ENCODE results near the gene UGT1A4.

UGT1A4 gene

DNA sequence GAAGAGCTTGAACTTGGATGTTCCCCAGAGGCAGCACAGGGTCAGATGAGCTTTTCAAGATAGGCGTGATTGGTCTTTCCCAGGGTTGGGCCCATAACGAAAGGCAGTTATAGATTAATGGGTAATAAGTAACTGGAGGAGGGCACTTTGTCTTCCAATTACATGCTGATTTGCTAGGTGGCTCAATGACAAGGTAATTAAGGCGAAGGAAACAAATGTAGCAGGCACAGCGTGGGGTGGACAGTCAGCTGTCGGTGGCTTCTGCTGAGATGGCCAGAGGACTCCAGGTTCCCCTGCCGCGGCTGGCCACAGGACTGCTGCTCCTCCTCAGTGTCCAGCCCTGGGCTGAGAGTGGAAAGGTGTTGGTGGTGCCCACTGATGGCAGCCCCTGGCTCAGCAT lies at the start of gene UGT1A4:
TSS of gene UGT1A4 (plus strand) at position 185 of the 400 bp plus-strand sequence. CDS start at position 270, 85 bp downstream.
- no peak for DNase-seq (ENCODE audit: low spot score)

DNA sequence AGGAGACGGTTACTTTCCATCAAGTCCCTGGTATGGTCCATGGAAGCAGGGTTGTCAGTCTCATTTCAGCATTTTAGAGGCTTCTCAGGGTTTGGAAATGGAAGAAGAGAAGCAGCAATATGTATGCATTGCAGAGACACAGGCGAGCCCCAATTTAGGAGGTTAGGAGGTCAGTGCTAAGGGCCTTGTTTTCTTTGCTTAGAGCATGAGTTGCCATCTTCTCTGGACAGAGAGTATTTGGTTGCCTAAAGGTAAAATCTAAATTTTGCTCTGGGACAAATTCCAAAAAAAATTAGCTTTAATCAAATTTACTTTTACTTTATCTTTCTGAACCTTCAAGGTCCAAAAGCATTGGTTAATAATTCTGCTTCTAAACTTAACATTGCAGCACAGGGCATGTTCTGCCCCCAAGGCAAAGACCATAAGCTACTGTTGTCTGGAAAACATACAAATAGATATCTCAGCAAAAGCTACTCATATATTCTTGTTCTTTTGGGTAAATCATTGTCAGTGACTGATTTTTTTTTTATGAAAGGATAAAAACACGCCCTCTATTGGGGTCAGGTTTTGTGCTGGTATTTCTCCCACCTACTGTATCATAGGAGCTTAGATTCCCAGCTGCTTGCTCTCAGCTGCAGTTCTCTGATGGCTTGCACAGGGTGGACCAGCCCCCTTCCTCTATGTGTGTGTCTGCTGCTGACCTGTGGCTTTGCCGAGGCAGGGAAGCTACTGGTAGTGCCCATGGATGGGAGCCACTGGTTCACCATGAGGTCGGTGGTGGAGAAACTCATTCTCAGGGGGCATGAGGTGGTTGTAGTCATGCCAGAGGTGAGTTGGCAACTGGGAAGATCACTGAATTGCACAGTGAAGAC lies 47.0 kb upstream of the UGT1A4 start, which contains the start of gene UGT1A9:
TSS of gene UGT1A9 (plus strand) at position 609 of the 872 bp plus-strand sequence. CDS start at position 646, 37 bp downstream.
- DNase-seq (ENCODE audit: low spot score): no peak

DNA sequence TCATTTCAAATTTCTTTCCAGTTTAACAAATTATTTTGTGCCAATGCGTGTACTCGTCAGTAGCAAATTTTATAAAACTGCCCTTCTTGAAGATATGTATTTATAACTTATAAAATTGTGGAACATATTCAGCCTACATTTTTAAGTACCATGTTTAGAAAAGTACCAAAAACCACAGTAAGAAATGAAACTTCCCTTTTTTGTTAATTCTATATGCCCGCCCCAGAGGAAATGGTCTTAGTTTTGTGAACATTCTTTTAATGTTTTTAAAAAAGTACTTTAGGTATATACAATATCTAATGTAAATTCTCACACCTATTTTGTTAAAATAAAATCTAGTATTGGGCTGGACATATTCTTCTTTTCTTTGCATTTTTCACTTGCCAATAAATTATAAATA lies 45.6 kb upstream of the UGT1A4 start:
- DNase-seq (ENCODE audit: low spot score): no peak

DNA sequence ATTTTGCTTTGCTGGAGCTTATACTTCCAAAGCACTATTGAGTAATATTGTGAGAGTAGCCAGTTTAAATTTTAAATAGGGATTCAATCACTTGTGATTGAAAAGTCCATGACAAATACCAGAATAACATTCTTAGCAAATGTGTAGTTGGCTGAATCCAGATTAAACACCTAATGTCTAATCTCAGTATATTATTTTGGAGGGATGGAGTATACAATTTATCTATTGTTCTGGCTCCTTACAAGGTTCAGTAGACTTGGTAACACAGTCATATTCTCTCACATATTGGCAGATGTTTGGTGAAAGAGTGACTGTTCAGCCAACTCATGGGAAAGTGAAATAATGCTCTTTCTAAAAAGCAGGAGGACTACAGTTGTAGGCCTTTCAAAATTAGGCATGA lies 44.6 kb upstream of the UGT1A4 start:
- no peak for DNase-seq (ENCODE audit: low spot score)

GRCh38 chr2:233674314-233674713 lies 44.2 kb upstream of the UGT1A4 start:
- DNase-seq (ENCODE audit: low spot score): no peak

- DNase-seq (ENCODE audit: low spot score): no peak
Observed at GRCh38 chr2:233674995-233675394, 43.5 kb upstream of the UGT1A4 start.

DNA sequence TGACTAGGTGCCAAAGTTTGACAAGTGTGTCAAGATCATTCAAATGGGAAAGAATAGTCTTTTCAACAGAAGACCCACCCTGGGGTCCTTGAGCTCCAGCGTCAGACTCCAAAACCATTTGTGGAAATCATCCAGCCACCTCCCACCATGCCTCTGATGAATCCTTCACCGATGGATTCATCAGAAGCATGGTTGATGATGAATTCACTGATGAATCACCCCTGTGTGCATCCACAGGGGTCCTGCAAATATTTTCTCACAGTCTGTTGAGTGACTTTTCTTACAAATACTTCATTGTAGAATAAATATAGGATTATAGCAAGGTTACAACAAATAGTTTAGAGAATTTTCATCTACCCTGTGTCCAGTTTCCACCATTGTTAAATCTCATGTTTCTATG lies 42.5 kb upstream of the UGT1A4 start:
- no peak for DNase-seq (ENCODE audit: low spot score)

GRCh38 chr2:233679196-233679595 lies 39.3 kb upstream of the UGT1A4 start:
- no peak for DNase-seq (ENCODE audit: low spot score)

DNA sequence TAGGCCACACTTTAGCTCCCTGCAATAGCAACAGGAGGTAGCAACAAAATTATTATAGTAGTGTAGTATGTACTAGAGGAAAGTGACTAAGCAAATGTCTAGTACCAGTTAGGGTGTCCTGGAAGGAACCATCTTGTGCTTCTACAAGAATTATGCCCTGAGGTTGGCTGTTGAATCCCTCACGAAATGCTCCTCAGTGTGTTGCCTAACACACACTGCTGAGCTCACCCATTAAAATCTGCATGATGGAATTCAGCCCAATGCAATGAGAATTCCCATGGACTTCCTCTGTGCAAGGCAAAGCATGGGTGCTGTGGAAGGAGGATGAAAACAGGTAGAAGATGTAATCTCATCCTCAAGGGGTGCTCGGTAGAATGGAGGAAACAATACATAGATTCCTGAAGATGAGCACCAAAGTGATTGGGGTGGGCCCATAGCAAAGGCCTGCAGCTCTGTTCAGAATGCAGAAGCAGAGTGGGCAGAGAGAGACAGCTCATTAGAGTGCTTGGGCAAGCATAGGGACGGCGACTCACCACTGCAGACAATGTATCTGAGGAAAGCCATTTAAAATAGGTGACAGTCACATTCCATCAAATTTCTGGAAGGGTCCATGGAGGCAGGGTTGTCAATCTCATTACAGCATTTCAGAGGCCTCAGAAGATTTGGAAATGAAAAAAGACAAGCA lies 38.0 kb upstream of the UGT1A4 start:
- DNase-seq (ENCODE audit: low spot score): no peak

- no peak for DNase-seq (ENCODE audit: low spot score)
Observed at GRCh38 chr2:233681521-233682099, 36.9 kb upstream of the UGT1A4 start, which contains the start of gene UGT1A7. Gene UGT1A7 (plus strand): TSS chr2:233681901. CDS start chr2:233681938, 37 bp downstream.

GRCh38 chr2:233684640-233685039 lies 33.9 kb upstream of the UGT1A4 start:
- DNase-seq (ENCODE audit: low spot score): no peak

GRCh38 chr2:233686928-233687327 lies 31.6 kb upstream of the UGT1A4 start:
- DNase-seq (ENCODE audit: low spot score): no peak

DNA sequence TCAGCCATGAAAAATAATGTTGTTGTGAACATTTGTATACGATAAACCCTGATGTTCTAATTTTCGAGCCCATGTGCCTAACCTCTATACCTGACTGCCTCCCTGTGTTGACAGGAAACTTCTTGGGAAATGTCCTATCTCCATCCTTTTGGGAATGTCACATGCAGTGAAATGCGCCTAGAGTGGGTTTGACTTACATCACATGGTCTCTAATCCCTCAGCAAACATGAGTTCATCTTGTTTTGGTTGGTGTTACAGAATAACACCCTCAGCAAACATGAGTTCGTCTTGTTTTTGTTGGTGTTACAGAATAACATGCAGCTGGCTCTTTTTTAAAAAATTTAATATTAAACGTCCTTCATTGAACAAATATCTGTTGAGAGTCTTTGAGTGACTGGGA lies 30.2 kb upstream of the UGT1A4 start:
- no peak for DNase-seq (ENCODE audit: low spot score)

DNA sequence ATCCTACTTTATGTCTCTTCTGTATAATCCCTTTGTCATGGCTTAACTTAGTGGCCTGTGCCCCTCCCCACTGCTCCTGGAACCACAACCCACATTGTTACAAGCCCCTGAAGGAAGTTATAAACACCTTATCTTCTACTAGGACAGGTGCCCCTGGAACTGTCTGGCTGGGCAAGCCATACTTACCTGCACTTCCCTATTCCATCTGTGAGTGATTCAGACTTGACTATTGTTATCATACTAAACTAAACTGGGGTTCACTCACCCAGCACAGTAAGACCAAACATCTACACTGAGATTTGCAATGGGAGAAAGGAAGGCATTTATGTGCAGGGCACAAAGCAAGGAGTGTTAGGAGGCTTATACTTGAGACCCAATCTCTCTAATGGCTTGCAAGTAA lies 29.5 kb upstream of the UGT1A4 start:
- DNase-seq (ENCODE audit: low spot score): no peak

DNA sequence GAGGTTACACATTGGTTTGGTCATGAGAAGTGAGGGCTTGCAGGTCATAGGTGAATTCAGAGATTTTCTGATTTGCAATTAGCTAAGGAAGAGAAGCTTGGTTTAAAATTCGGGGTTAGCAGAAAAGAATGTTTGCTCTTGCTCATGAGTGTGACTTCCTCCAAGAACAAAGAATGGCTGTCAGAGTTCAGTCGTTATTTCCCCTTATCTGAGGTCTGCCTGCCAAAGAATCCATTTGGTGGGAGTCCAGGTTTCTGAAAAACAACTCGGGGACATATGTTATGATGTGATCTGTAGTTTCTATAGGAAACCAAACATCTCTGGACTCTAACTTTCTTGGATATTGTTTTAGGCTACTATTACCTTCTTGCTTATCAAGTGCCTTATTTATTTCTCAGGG lies 29.0 kb upstream of the UGT1A4 start:
- no peak for DNase-seq (ENCODE audit: low spot score)

- no peak for DNase-seq (ENCODE audit: low spot score)
Observed at GRCh38 chr2:233690444-233690843, 28.1 kb upstream of the UGT1A4 start.

DNA sequence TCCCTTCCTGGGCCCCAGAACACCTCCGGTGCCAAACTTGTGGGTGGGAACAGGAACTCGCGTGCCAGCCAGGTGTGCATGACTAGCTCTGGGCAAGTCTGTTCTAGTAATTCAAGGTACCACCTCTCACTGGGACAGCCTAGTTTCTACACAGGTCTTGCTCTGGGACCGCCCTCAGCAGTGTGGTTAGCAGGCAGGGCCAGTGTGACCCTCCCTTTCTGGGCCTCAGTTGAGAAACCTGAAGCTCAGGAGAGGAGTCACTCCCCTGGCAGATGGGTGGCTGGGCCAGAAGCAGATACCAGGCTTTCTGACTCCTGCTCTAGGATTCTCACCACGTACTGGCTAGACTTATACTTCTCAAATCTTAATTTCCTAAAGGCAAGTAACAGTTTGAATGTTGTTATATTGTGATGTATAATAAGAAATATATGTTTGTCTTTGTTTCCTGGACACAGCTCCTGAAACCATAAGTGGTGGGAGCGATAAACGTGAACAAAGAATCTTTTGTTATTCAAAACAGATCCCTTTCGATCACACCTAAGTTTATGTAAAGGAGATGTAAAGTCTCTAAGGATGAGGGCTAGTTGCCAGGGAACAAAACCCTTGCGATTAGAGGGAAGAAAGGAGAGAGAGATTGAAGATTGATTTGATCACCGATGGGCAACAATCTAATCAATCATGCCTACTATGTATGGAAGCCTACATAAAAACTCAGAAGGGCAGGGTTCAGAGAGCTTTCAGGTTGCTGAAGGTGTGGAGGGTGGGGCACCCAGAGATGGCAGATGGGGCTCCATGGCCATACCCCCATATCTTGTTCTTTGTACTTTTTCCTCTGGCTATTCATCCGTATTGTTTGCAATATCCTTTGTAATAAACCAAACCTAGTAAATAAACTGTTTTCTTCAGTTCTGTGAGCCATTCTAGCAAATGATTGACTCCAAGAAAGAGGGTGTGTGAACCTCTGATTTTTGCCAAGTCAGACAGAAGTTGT lies 26.8 kb upstream of the UGT1A4 start:
- no peak for DNase-seq (ENCODE audit: low spot score)

DNA sequence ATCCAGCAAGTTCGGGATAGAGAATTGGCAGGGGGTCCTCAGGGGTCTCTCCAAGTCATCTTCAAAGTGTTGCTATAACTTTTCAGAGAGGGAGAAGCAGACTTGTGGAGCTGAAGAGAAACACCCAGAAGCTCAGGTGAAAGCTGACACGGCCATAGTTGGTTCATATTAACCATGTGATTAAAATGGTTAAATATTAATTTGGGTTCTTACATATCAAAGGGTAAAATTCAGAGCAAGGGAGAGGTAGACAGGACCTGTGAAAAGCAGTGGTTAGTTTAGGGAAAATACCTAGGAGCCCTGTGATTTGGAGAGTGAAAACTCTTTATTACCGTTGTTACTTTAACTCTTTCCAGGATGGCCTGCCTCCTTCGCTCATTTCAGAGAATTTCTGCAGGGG lies 25.9 kb upstream of the UGT1A4 start, which contains the start of gene UGT1A6:
TSS of gene UGT1A6 (plus strand) at position 243 of the 400 bp plus-strand sequence. CDS start at position 358, 115 bp downstream.
- no peak for DNase-seq (ENCODE audit: low spot score)

DNA sequence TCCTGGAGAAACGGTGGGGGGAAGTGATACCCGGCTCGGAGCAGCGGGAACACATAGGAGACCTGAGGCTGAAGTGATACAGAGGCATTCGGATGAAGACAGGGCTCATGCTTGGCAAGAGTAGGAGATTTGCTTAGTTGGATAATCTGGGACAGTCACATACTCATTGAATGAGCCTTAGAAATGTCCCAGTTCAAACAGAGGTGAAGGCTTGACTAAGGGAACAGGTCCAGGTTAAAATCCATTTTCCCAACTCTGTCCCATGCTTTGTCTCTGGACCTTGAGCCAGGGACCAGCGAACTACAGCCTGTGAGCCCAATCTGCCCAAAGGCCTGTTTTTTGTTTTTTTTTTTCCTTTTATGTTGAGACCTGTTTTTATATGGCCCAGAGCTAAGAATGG lies 24.6 kb upstream of the UGT1A4 start:
- DNase-seq (ENCODE audit: low spot score): no peak

DNA sequence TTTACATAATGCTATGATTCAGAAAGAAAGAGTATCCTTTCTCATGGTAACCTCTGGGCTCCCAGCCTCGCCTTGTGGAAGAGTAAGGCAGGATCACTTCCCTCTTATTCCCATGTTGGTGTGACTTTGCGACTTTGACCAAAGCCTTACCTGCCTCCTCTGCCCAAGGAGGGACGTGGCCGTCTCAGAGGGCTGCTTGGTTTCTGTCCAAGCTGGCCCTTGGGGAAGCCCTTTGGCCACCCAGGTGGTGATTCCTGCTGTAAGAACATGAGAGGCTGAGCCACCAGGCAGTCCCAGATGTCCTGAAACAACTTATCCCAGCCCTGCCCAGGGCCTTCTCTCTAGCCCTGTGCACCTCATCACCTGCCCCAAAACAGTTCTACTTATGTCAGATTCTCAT lies 19.8 kb upstream of the UGT1A4 start:
- DNase-seq (ENCODE audit: low spot score): no peak

GRCh38 chr2:233699424-233700027 lies 19.0 kb upstream of the UGT1A4 start:
- no peak for DNase-seq (ENCODE audit: low spot score)
